Epidermal melanocyte (primary cell): ENCODE results near the gene NXPE3.
A peak's percentile ranks its signal among the peaks of the same experiment; 100 is the strongest.

Source experiments
- DNase-seq: peaks from one replicate; pipeline ENCODE4 v3.0.0; 2011; ENCODE audit warnings: low spot score; ENCODE audit not compliant: insufficient read length

Gene NXPE3

GRCh38 chr3:101802179-101802578 is 23.2 kb downstream of the NXPE3 start:
- DNase-seq, result no peak

DNA sequence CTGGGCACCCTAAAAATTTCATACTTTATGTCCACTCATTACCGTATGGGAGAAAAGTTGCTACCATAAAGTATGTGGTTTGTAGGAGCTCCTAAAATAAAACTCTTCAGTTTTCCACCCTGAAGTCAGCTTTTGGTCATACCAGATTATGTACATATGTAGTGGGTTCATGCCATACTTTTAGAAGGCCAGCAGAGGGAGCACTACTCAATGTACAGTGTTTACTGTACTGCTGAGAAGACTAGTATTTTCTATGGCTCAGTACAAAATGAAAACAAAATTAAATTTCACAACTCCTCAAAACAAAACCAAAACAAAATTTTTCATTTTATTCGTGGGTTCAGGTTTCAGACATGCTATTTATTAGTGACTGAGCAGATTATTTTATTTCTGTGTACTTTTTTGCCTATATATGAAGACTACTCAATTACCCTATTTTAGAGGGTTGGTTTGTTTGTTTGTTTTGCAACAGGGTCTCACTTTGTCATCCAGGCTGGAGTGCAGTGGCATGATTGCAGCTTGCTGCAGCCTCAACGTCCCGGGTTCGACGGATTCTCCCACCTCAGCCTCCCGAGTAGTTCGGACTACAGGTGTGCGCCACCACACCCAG is 24.3 kb downstream of the NXPE3 start:
- DNase-seq, result peak; percentile 57

DNA sequence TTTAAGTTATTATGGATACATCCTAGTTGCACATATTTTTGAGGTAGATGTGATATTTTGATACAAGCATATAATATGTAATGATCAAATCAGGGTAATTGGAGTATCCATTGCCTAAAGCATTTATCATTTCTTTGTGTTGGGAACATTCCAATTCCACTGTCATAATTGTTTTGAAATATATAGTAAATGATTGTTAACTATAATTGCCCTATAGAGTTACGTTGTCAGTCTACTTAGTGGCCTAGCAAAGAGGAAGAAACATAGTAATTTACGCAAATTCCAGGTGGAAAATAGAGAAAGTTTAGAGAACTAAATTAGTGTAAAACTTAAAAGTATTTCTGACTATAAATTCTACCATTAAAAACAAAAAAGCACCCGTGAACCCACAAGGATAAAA is 24.9 kb downstream of the NXPE3 start:
- no peak for DNase-seq

DNA sequence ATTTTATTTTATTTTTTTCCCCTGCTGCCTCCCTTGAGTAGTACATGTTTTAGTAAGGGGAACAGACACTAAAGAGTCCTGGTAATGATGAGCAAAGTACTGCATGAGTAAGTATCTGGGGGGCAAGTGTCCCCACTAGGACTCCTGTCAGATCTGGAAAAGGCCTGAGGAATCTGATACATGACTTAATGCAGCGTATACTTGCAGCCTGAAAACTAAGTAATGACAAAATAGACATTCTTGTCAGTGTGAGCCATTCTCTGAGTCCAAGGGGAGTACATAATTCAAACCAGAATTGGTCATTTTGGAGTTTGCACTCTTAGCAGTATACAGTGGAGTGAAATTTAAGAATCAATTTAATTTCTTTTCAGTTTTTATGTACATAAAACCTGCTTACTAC is 27.5 kb downstream of the NXPE3 start:
- DNase-seq, result no peak

DNA sequence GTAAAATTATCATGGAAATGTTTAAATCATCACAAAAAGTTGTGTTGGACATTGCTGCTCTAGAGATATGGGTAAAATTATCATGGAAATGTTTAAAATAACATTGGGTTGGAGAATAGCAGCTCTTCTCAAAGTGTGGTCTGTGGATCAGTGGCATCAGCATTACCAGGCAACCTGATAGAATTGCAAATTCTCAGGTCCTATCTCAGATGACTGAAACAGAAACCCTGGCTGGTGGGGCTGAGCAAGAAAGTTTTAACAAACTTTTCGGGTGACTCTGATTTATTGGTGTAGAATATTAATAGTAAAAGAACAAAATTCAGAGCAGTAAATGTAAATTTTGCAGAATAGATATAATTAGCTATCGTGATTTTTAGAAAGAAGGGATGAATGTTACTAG is 28.9 kb downstream of the NXPE3 start:
- DNase-seq, result no peak

DNA sequence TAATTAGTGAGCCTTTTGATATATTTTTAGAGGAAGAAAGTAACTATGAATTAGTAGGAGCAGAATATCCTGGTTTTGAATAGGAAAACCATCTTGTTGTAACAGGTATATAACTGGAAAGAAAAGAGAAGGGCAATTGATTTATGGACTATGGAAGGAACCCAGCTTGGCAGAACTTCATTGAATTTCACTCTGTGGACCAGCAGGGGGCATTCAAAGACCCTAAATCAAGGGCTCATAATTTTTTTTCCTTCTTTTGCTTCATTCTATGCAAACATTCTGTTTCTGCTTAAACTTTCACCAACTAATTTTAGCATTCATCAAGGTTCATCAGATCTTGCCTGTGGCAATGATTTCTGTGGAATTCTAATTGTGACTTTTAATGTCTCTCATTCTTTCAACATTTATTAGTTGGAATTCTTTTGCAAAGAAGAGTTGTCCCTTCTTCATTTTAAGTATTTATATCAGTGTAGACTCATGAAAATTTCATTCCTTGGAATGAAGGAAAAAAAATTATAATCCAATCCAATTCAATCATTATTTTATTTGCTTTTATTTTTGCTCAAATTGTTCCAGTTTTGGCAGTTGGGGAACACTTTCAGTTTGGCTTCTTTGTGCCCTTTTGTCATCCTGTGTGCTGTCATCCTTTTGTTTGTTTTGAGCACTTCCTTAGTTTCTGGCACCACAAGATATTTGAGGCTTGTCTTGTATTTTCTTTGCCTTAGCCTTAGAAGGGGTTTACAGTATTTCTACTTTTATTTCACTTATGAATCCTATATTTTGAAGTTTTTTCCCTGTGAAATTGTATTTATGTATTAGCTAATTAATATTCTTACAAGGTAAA is 30.4 kb downstream of the NXPE3 start:
- DNase-seq, result peak; percentile 33

GRCh38 chr3:101810022-101810418 is 31.0 kb downstream of the NXPE3 start:
- DNase-seq, result no peak

DNA sequence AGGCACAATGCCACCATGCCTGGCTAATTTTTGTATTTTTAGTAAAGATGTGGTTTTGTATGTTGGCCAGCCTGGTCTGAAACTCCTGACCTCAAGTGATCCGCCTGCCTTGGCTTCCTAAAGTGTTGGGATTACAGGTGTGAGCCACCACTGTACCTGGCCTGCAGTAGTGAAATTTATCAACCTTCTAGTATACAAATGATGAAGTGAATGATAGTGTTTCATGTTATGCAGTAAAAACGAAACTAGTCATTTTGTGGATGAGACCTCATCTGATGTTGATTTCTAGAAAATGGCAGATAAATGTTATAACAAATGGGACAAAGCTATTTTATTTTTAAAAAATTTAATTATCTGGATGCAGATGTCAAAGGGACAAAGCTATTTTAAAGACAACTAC is 32.9 kb downstream of the NXPE3 start:
- no peak for DNase-seq

DNA sequence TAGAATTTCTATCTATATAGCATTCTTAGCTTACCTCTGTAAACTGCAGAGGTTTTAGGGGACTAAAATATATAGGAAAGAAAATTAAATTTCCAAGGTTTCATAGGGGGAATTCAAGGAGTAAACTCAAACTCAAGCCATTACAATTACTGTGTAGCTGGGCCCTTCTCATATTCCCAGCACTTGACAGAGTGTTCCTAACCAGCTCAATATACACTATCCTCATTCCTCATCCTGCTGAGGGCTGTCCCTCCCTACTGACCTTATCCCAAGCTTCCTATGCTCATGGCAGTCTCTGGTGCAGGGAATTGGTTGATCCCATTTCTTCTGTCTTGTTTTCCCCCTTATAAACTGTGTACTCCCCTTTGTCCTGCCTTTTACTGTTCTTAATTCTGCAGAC is 33.9 kb downstream of the NXPE3 start:
- no peak for DNase-seq

- DNase-seq, result no peak
Measured at GRCh38 chr3:101813817-101814440, 34.9 kb downstream of the NXPE3 start.

- DNase-seq, result no peak
Measured at GRCh38 chr3:101814835-101815234, 35.8 kb downstream of the NXPE3 start.

DNA sequence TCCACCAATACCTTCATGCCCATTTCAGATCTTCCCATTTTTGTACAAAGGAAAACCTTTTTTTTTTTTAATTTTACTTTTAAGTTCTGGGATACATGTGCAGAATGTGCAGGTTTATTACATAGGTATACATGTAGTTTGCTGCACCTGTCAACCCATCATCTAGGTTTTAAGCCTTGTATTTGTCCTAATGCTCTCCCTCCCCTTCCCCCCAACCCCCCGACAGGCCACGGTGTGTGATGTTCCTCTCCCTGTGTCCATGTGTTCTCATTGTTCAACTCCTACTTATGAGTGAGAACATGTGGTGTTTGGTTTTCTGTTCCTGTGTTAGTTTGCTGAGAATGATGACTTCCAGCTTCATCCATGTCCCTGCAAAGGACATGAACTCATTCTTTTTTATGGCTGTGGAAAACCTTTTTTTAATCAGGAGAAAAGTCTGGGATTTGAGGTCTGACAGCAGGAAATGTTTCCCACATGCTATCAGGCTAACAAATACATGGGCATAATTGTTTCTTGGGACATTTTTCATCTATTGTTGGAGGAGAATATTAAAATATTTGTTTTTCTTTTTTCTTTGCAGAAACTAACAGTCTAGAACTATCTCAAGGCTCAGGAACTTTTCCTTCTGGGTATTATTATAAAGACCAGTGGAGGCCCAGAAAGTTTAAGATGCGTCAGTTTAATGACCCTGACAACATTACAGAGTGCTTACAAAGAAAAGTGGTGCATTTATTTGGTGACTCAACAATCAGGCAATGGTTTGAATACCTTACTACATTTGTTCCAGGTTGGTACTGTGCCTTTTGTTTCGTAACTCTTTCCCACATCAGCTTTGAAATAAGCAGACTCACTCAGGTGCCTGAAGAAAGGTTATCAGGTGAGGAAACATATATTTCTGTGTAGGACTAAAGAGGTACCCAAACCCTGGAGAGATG is 37.5 kb downstream of the NXPE3 start:
- no peak for DNase-seq

GRCh38 chr3:101817992-101818391 is 39.0 kb downstream of the NXPE3 start:
- no peak for DNase-seq

GRCh38 chr3:101819649-101820206 is 40.7 kb downstream of the NXPE3 start:
- DNase-seq, result no peak

- no peak for DNase-seq
Measured at GRCh38 chr3:101821503-101821902, 42.5 kb downstream of the NXPE3 start.

- DNase-seq, result no peak
Measured at GRCh38 chr3:101823525-101823924, 44.5 kb downstream of the NXPE3 start.

GRCh38 chr3:101824702-101825101 is 45.7 kb downstream of the NXPE3 start:
- no peak for DNase-seq

- no peak for DNase-seq
Measured at GRCh38 chr3:101825904-101826445, 47.0 kb downstream of the NXPE3 start.

DNA sequence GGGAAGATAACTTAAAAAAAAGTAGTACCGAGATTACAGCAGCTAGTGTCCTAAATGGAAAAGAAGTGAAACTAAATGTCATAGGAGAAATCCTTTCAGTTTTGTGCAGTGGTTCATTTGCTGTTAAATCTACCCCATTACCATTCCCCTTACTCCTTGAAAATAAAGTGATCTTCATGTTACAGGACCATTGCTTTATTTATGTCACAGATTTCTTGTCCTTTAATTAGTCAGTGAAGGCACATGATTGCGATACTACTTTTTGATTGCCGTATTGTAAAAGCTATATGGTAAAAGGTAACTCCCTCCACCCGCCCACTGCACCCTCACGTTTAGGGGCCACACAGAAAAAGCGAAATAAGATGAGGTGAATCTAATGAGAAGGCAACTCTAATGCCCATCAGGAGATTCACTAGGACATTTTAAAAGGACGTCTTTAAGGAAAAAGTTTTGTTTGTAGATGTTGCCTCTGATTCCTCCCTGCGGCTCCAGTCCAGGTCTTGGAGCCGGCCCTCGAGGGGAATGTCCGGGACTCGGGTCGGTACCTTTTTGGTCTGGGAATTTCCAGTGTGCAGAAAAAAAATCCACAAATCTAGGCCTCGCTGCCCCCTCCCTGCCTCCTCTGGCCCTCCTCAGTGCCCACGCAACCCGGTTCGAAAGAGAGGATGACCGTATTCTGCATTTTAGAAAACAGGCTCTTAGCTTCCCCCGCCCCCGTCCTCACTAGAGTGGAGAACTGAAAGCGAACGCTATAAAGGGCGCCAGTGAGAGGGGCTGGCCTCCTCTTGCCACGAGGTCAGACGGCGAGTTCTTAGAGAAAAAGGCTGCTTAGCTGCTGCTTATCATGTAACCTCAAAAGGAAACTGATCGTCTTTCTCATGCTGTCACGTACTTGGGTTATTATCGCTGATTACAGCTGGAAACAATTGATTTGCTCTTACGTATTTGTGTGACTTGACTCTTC is 48.5 kb downstream of the NXPE3 start:
- DNase-seq, result no peak

DNA sequence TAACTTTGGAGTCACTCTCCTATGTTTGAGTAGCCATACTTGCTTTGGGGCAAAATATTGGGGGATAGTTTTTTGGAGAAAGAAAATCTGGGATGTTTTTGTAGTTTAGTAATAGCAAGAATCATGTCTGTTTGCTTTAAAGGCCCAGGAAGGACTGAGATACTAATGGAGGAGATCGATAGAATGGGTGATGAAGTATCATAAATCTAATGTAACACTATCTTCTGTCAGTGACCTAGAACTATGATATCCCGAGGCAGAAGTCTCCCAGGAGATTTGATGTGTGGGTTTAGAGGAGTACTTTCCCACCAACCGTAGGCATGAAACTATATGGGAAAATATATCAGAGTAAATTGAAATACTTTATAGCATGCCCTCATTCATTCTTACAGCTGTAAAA is 49.3 kb downstream of the NXPE3 start:
- no peak for DNase-seq
